HepG2 (cell line): ENCODE results near the gene BAZ2A.
A peak's percentile ranks its signal among the peaks of the same experiment; 100 is the strongest.

Experiments used
- KLF15 ChIP-seq: sonication (generic); formaldehyde crosslinking; IDR thresholded peaks from 2 replicates; pipeline ENCODE4 v1.8.1; 2023; ENCODE audit warnings: borderline replicate concordance, mild to moderate bottlenecking, inconsistent platforms, missing genetic modification reagents, mixed read lengths
- MYC ChIP-seq: sonication (generic); formaldehyde crosslinking; IDR thresholded peaks from 2 replicates; pipeline ENCODE4 v1.9.0; 2021; ENCODE audit warnings: missing genetic modification reagents, borderline replicate concordance
- ZFX ChIP-seq: sonication (generic); formaldehyde crosslinking; IDR thresholded peaks from 2 replicates; pipeline ENCODE4 v1.4.0; 2020; ENCODE audit warnings: mild to moderate bottlenecking, low read depth, missing genetic modification reagents, moderate library complexity
- ZNF335 ChIP-seq: sonication (generic); formaldehyde crosslinking; IDR thresholded peaks from 2 replicates; pipeline ENCODE4 v1.4.0; 2020; ENCODE audit warnings: missing genetic modification reagents
- ZNF615 ChIP-seq: sonication (generic); formaldehyde crosslinking; IDR thresholded peaks from 2 replicates; pipeline ENCODE4 v1.5.0; 2020; ENCODE audit warnings: mild to moderate bottlenecking, missing genetic modification reagents, borderline replicate concordance
- ZSCAN22 ChIP-seq: sonication (generic); formaldehyde crosslinking; IDR thresholded peaks from 2 replicates; pipeline ENCODE4 v1.4.0; 2020; ENCODE audit warnings: mild to moderate bottlenecking, missing genetic modification reagents

- TF ChIP-seq KLF15 (CRISPR knock-in tag) = no peak
- TF ChIP-seq MYC (CRISPR knock-in tag) = 0 out of 2 replicates have a peak, but pooled peaks have one; percentile 3
- TF ChIP-seq ZNF615 (CRISPR knock-in tag) = no peak
- TF ChIP-seq ZNF335 (CRISPR knock-in tag) = no peak
- TF ChIP-seq ZFX (CRISPR knock-in tag) = no peak; the same call in 1 of the 2 replicates
- no peak for TF ChIP-seq ZSCAN22 (CRISPR knock-in tag)
These were observed 5.0 kb upstream of the BAZ2A start for GRCh38 chr12:56634837-56635791.
